ENCODE results near the gene MYL3.
A peak's percentile ranks its signal among the peaks of the same experiment; 100 is the strongest.

The MYL3 gene

GRCh38 chr3:46846624-46847542, 16.4 kb downstream of the MYL3 start:
- H3K36me3 ChIP-seq = no peaks in the 10 kb centered on the region
- H3K27me3 ChIP-seq (ENCODE audit: insufficient read depth, low read depth, severe bottlenecking) = no peaks in the 10 kb centered on the region
- H3K9me3 ChIP-seq (ENCODE audit: severe bottlenecking) = no peaks in the 10 kb centered on the region
- DNase-seq = no peak
- H3K27ac ChIP-seq = peak overlapping the region; percentile 59
- no peak for TF ChIP-seq CTCF (IDR thresholded peaks at IDR 0.05; ENCODE audit: low read depth, low read length)
- no peak overlapping the region for H3K4me3 ChIP-seq (ENCODE audit: low read depth, low read length)

- TF ChIP-seq CTCF (IDR thresholded peaks at IDR 0.05; ENCODE audit: low read depth, low read length) = peak; percentile 40; the same call in 1 of the 2 replicates
- no peaks in the 10 kb centered on the region for H3K27me3 ChIP-seq (ENCODE audit: insufficient read depth, low read depth, severe bottlenecking)
- peak; percentile 78 for DNase-seq
- H3K4me3 ChIP-seq (ENCODE audit: low read depth, low read length) = peak overlapping the region; percentile 46
- peak overlapping the region; percentile 59 for H3K27ac ChIP-seq
- H3K36me3 ChIP-seq = no peaks in the 10 kb centered on the region
- no peaks in the 10 kb centered on the region for H3K9me3 ChIP-seq (ENCODE audit: severe bottlenecking)
These were observed 17.2 kb downstream of the MYL3 start for GRCh38 chr3:46845860-46846623.

GRCh38 chr3:46845397-46845859, 17.8 kb downstream of the MYL3 start:
- Histone ChIP-seq H3K27ac (peak overlapping the region; percentile 59), H3K27me3 (ENCODE audit: insufficient read depth, low read depth, severe bottlenecking) (no peaks in the 10 kb centered on the region), H3K36me3 (no peaks in the 10 kb centered on the region), H3K9me3 (ENCODE audit: severe bottlenecking) (no peaks in the 10 kb centered on the region), H3K4me3 (ENCODE audit: low read depth, low read length) (peak overlapping the region; percentile 46)
- no peak for DNase-seq
- no peak for TF ChIP-seq CTCF (IDR thresholded peaks at IDR 0.05; ENCODE audit: low read depth, low read length)

- peak overlapping the region; percentile 46 for H3K4me3 ChIP-seq (ENCODE audit: low read depth, low read length)
- DNase-seq = peak; percentile 31
- H3K27me3 ChIP-seq (ENCODE audit: insufficient read depth, low read depth, severe bottlenecking) = no peaks in the 10 kb centered on the region
- H3K36me3 ChIP-seq = no peaks in the 10 kb centered on the region
- no peak for TF ChIP-seq CTCF (IDR thresholded peaks at IDR 0.05; ENCODE audit: low read depth, low read length)
- no peaks in the 10 kb centered on the region for H3K9me3 ChIP-seq (ENCODE audit: severe bottlenecking)
- peak overlapping the region; percentile 59 for H3K27ac ChIP-seq
These were observed 18.3 kb downstream of the MYL3 start for GRCh38 chr3:46844881-46845312.

- TF ChIP-seq CTCF (IDR thresholded peaks at IDR 0.05; ENCODE audit: low read depth, low read length) = no peak
- H3K27me3 ChIP-seq (ENCODE audit: insufficient read depth, low read depth, severe bottlenecking) = no peaks in the 10 kb centered on the region
- no peak overlapping the region for H3K4me3 ChIP-seq (ENCODE audit: low read depth, low read length)
- H3K9me3 ChIP-seq (ENCODE audit: severe bottlenecking) = peaks cover under 1% of the 10 kb centered on the region
- no peak for DNase-seq
- H3K36me3 ChIP-seq = no peaks in the 10 kb centered on the region
- H3K27ac ChIP-seq = no peak overlapping the region
These were observed 18.8 kb downstream of the MYL3 start for GRCh38 chr3:46844397-46844796.

All from WERI-Rb-1 (cell line).